IMR-90 (cell line): ENCODE measurements around the gene COPS2.
A peak's percentile ranks its signal among the peaks of the same experiment; 100 is the strongest.

Source experiments
- CEBPB ChIP-seq: IDR thresholded peaks from 2 replicates; pipeline ENCODE4 v1.6.1; 2012; ENCODE audit warnings: low read depth, low read length, improper control_type of control experiment
- CHD1 ChIP-seq: IDR thresholded peaks from 2 replicates; pipeline ENCODE4 v1.6.1; 2012; ENCODE audit warnings: low read depth, low read length, improper control_type of control experiment
- CTCF ChIP-seq: conservative IDR thresholded peaks from 2 replicates; pipeline ENCODE4 v1.5.1; 2012; ENCODE audit warnings: mild to moderate bottlenecking, low read depth, low read length, improper control_type of control experiment
- FOS ChIP-seq: fragments of 150-350 bp; IDR thresholded peaks from 2 replicates; pipeline ENCODE4 v1.6.1; 2016; ENCODE audit warnings: low read depth, low read length
- MAFK ChIP-seq: IDR thresholded peaks from 2 replicates; pipeline ENCODE4 v1.6.1; 2012; ENCODE audit warnings: low read depth, low read length, improper control_type of control experiment
- MXI1 ChIP-seq: IDR thresholded peaks from 2 replicates; pipeline ENCODE4 v1.6.1; 2012; ENCODE audit warnings: low read depth, mild to moderate bottlenecking, low read length, moderate library complexity, borderline replicate concordance
- POLR2A ChIP-seq: IDR thresholded peaks from 2 replicates; pipeline ENCODE4 v1.6.1; 2012; ENCODE audit warnings: mild to moderate bottlenecking, low read depth, low read length
- RCOR1 ChIP-seq: IDR thresholded peaks from 2 replicates; pipeline ENCODE4 v1.6.1; 2012; ENCODE audit warnings: mild to moderate bottlenecking, low read length, improper control_type of control experiment; ENCODE audit not compliant: insufficient replicate concordance
- RFX5 ChIP-seq: IDR thresholded peaks from 2 replicates; pipeline ENCODE4 v1.8.0; 2012; ENCODE audit warnings: low read depth, mild to moderate bottlenecking, low read length, moderate library complexity
- SMC3 ChIP-seq: fragments of 150-350 bp; IDR thresholded peaks from 2 replicates; pipeline ENCODE4 v1.6.1; 2016; ENCODE audit warnings: low read depth, mild to moderate bottlenecking, antibody characterized with exemption, low read length, moderate library complexity
- USF2 ChIP-seq: fragments of 150-350 bp; IDR thresholded peaks from 2 replicates; pipeline ENCODE4 v1.6.1; 2017; ENCODE audit warnings: mild to moderate bottlenecking, antibody characterized with exemption, low read length, low read depth

DNA sequence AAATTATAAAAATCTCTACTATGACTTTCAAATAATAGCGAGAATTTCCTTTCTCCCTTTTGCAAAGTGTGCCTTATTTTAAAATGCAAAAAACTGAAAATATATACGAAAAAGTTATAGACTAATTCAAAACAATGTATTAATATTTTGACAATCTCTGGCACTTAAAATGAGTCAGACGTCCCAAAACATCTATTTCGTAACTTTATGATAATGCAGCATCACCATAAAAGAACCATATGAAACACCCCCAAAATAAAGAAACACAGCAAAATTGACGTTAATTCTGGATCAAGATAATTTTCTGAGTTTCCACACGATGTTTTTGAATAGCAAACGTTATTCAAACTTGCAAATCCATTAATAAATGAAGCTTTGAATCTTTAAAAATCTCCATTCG is 1.0 kb downstream of the COPS2 start:
- TF ChIP-seq CTCF: no peak
- no peak for TF ChIP-seq MXI1
- TF ChIP-seq USF2: no peak
- TF ChIP-seq POLR2A: no peak
- no peak for TF ChIP-seq FOS
- TF ChIP-seq CHD1: no peak
- no peak for TF ChIP-seq SMC3
- TF ChIP-seq RCOR1: no peak
- TF ChIP-seq CEBPB: peak; percentile 71
- TF ChIP-seq MAFK: no peak
- TF ChIP-seq RFX5: no peak
